HEK293 (cell line): Measurements from ENCODE around the gene AEN.

ENCODE experiments used
- CTCF ChIA-PET: fragments of 350-600 bp; formaldehyde crosslinking; extraction: SDS; loops from one replicate; lab custom pipeline; 2021; ENCODE audit warnings: antibody characterized with exemption; lab: Yijun Ruan, JAX
- POLR2A ChIA-PET: fragments of 300-600 bp; formaldehyde crosslinking; extraction: SDS; loops from one replicate; lab custom pipeline; 2020; ENCODE audit warnings: antibody characterized with exemption, inconsistent platforms; lab: Yijun Ruan, JAX
- H3K27ac ChIP-seq: fragments of 200-500 bp; sonication (Bioruptor generic); 2 replicates; pipeline ENCODE4 v1.5.1; 2014; ENCODE audit warnings: low read depth, low read length, control low read depth, inconsistent platforms; ENCODE audit errors: extremely low read depth
- H3K36me3 ChIP-seq, 2 experiments: fragments of 200-500 bp in 1 of 2; sonication (Bioruptor generic) in 1 of 2; 1 replicate in 1 of 2; 2 replicates in 1 of 2; pipeline ENCODE4 v1.5.1; 2014 to 2017; ENCODE audit warnings: inconsistent platforms in 2 of 2, low read length in 2 of 2; ENCODE audit not compliant: control insufficient read depth in 2 of 2, insufficient read depth in 1 of 2
- H3K4me1 ChIP-seq: fragments of 200-500 bp; sonication (Bioruptor generic); 2 replicates; pipeline ENCODE4 v1.5.1; 2014; ENCODE audit warnings: mild to moderate bottlenecking, low read length, inconsistent platforms; ENCODE audit not compliant: control insufficient read depth, insufficient read depth
- H3K4me3 ChIP-seq: 2 replicates; pipeline ENCODE4 v1.5.1; 2011; ENCODE audit warnings: low read depth, mild to moderate bottlenecking, control low read depth, low read length, moderate library complexity
- H3K9me3 ChIP-seq: fragments of 200-500 bp; sonication (Bioruptor generic); 2 replicates; pipeline ENCODE4 v1.5.1; 2014; ENCODE audit warnings: low read depth, low read length, inconsistent platforms; ENCODE audit not compliant: control insufficient read depth, insufficient read depth
- BCL6B ChIP-seq: fragments of 450-650 bp; formaldehyde crosslinking; IDR thresholded peaks from 2 replicates; pipeline ENCODE4 v1.5.1; 2017; ENCODE audit warnings: missing biosample characterization, missing genetic modification characterization
- GLIS1 ChIP-seq: fragments of 450-650 bp; formaldehyde crosslinking; IDR thresholded peaks from 2 replicates; pipeline ENCODE4 v1.5.1; 2016; ENCODE audit warnings: missing biosample characterization, missing genetic modification characterization
- GLIS2 ChIP-seq: fragments of 450-650 bp; formaldehyde crosslinking; IDR thresholded peaks from 2 replicates; pipeline ENCODE4 v1.5.1; 2016; ENCODE audit warnings: missing biosample characterization, missing genetic modification characterization
- HOXA7 ChIP-seq: sonication (generic); formaldehyde crosslinking; IDR thresholded peaks from 2 replicates; pipeline ENCODE4 v1.8.1; 2022; ENCODE audit warnings: missing genetic modification reagents, borderline replicate concordance
- KLF10 ChIP-seq: fragments of 450-650 bp; IDR thresholded peaks from 2 replicates; pipeline ENCODE4 v1.5.1; 2018; ENCODE audit warnings: missing biosample characterization, mild to moderate bottlenecking, missing genetic modification characterization
- SALL2 ChIP-seq: fragments of 450-650 bp; formaldehyde crosslinking; IDR thresholded peaks from 2 replicates; pipeline ENCODE4 v1.5.0; 2017; ENCODE audit warnings: missing biosample characterization, mild to moderate bottlenecking, missing genetic modification characterization, borderline replicate concordance
- TRIM28 ChIP-seq: IDR thresholded peaks from 2 replicates; pipeline ENCODE4 v1.6.1; 2011; ENCODE audit warnings: low read length, control low read depth, borderline replicate concordance
- ZFP37 ChIP-seq: fragments of 450-650 bp; formaldehyde crosslinking; IDR thresholded peaks from 2 replicates; pipeline ENCODE4 v1.5.1; 2016; ENCODE audit warnings: missing biosample characterization, missing genetic modification characterization
- ZNF16 ChIP-seq: fragments of 450-650 bp; formaldehyde crosslinking; IDR thresholded peaks from 2 replicates; pipeline ENCODE4 v1.5.1; 2016; ENCODE audit warnings: low read depth, missing biosample characterization, missing genetic modification characterization
- ZNF354C ChIP-seq: fragments of 450-650 bp; formaldehyde crosslinking; IDR thresholded peaks from 2 replicates; pipeline ENCODE4 v1.5.1; 2016; ENCODE audit warnings: missing biosample characterization, missing genetic modification characterization, low read depth, borderline replicate concordance
- ZNF398 ChIP-seq: fragments of 450-650 bp; formaldehyde crosslinking; IDR thresholded peaks from 2 replicates; pipeline ENCODE4 v1.5.1; 2017; ENCODE audit warnings: missing biosample characterization, missing genetic modification characterization
- ZNF48 ChIP-seq: fragments of 450-650 bp; formaldehyde crosslinking; IDR thresholded peaks from 2 replicates; pipeline ENCODE4 v1.5.1; 2016; ENCODE audit warnings: missing biosample characterization, missing genetic modification characterization
- ZNF623 ChIP-seq: fragments of 450-650 bp; formaldehyde crosslinking; IDR thresholded peaks from 2 replicates; pipeline ENCODE4 v1.5.1; 2016; ENCODE audit warnings: missing biosample characterization, missing genetic modification characterization
- ZNF660 ChIP-seq: fragments of 450-650 bp; IDR thresholded peaks from 2 replicates; pipeline ENCODE4 v1.5.1; 2018; ENCODE audit warnings: missing biosample characterization, mild to moderate bottlenecking, missing genetic modification characterization
- ZNF677 ChIP-seq: fragments of 450-650 bp; IDR thresholded peaks from 2 replicates; pipeline ENCODE4 v1.5.0; 2018; ENCODE audit warnings: missing biosample characterization, mild to moderate bottlenecking, missing genetic modification characterization, moderate library complexity
- ZNF768 ChIP-seq: fragments of 450-650 bp; formaldehyde crosslinking; IDR thresholded peaks from 2 replicates; pipeline ENCODE4 v1.5.1; 2018; ENCODE audit warnings: missing biosample characterization, mild to moderate bottlenecking, missing genetic modification characterization
- ZNF792 ChIP-seq: fragments of 450-650 bp; formaldehyde crosslinking; IDR thresholded peaks from 2 replicates; pipeline ENCODE4 v1.5.1; 2016; ENCODE audit warnings: missing biosample characterization, missing genetic modification characterization
- TF ChIP-seq, protein P1 (sequence below): fragments of 450-650 bp; formaldehyde crosslinking; IDR thresholded peaks from 2 replicates; pipeline ENCODE4 v1.5.0; 2017; ENCODE audit warnings: missing biosample characterization, missing genetic modification characterization, borderline replicate concordance
- TF ChIP-seq, protein P2 (sequence below): fragments of 450-650 bp; formaldehyde crosslinking; IDR thresholded peaks from 2 replicates; pipeline ENCODE4 v1.5.1; 2016; ENCODE audit warnings: missing biosample characterization, missing genetic modification characterization
- TF ChIP-seq, protein P3 (sequence below): fragments of 450-650 bp; formaldehyde crosslinking; IDR thresholded peaks from 2 replicates; pipeline ENCODE4; 2016; ENCODE audit warnings: missing biosample characterization, missing genetic modification characterization

AEN gene

GRCh38 chr15:88646951-88647350 is 25.8 kb downstream of the AEN start:
- no peaks in the 10 kb centered on the region for H3K9me3 ChIP-seq
- CTCF ChIA-PET = interaction anchor here (2.6 kb wide), 1 partner anchor 10 kb away, joined by 10 read pairs; no protein-coding TSS in a partner anchor
- no peaks in the 10 kb centered on the region for H3K36me3 ChIP-seq
- H3K27ac ChIP-seq = no peak overlapping the region
- TF ChIP-seq ZNF623 (tag by site-specific recombination) (no peak), SALL2 (tag by site-specific recombination) (no peak), ZFP37 (no peak)
- TF ChIP-seq, protein P1, sequence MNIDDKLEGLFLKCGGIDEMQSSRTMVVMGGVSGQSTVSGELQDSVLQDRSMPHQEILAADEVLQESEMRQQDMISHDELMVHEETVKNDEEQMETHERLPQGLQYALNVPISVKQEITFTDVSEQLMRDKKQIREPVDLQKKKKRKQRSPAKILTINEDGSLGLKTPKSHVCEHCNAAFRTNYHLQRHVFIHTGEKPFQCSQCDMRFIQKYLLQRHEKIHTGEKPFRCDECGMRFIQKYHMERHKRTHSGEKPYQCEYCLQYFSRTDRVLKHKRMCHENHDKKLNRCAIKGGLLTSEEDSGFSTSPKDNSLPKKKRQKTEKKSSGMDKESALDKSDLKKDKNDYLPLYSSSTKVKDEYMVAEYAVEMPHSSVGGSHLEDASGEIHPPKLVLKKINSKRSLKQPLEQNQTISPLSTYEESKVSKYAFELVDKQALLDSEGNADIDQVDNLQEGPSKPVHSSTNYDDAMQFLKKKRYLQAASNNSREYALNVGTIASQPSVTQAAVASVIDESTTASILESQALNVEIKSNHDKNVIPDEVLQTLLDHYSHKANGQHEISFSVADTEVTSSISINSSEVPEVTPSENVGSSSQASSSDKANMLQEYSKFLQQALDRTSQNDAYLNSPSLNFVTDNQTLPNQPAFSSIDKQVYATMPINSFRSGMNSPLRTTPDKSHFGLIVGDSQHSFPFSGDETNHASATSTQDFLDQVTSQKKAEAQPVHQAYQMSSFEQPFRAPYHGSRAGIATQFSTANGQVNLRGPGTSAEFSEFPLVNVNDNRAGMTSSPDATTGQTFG (tag by site-specific recombination) = no peak
- POLR2A ChIA-PET = no interaction called here
- H3K4me3 ChIP-seq = no peak overlapping the region
- peaks cover 9% of the 10 kb centered on the region for H3K4me1 ChIP-seq

GRCh38 chr15:88647351-88648105 is 26.4 kb downstream of the AEN start:
- H3K27ac ChIP-seq = no peak overlapping the region
- H3K4me1 ChIP-seq = peaks cover 9% of the 10 kb centered on the region
- POLR2A ChIA-PET = no interaction called here
- no peaks in the 10 kb centered on the region for H3K36me3 ChIP-seq
- TF ChIP-seq GLIS2 = 0 out of 2 replicates have a peak, but pooled peaks have one; percentile 25
- TF ChIP-seq GLIS1 (tag by site-specific recombination) = peak; percentile 96
- no peak for TF ChIP-seq ZNF398 (tag by site-specific recombination)
- TF ChIP-seq ZNF792 = no peak
- H3K9me3 ChIP-seq = no peaks in the 10 kb centered on the region
- H3K4me3 ChIP-seq = no peak overlapping the region
- CTCF ChIA-PET = interaction anchor here (0.6 to 2.6 kb wide), 2 partner anchors 9 to 259 kb away, joined by 4 to 10 read pairs; no protein-coding TSS in a partner anchor

DNA sequence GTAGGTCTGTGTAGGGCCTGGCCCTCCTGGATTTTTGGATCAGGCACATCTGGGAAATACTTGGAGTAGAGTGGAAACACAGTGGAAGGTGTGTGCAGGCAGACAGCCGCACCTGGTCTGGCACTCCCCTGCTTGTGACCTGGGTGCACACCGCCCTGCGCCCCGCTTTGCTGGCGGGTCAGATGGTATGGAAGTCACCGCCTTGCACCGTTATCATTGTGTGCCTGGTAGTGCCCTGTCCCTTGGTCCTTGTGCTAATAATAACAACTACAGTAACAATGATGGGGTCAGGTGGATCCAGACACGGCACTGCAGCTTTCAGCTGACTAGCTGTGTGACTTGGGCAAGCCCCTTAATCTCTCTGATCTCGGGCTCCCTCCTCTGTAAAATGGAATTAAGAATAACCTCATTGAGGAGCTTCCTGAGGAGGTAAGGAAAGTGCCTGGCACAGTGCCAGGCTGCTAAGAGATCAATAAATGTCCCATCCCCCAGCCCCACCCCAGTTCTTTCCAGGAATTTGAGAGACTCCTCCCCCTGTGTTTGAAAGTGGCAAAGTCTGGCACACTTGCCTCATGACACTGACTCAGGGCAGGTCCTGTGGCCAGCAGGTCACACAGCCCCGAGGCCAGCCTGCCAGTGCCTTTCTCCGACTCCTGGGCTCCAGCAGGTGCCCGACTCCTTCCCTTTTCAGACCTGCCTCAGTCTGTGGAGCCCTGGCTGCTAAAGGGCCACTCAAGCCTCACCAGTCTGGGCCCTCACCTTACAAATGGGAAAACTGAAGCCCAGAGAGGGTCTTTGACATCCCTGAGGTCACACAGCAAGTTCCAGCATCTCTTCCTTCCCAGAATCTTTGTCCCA is 27.4 kb downstream of the AEN start:
- peaks cover 9% of the 10 kb centered on the region for H3K4me1 ChIP-seq
- no peaks in the 10 kb centered on the region for H3K36me3 ChIP-seq
- ChIA-PET CTCF (interaction anchor here (0.5 to 1.0 kb wide), 2 partner anchors 10 to 11 kb away, joined by 3 to 4 read pairs; partner anchors contain the start of gene ISG20), POLR2A (no interaction called here)
- H3K4me3 ChIP-seq = no peak overlapping the region
- no peak overlapping the region for H3K27ac ChIP-seq
- no peaks in the 10 kb centered on the region for H3K9me3 ChIP-seq
- TF ChIP-seq, protein P2, sequence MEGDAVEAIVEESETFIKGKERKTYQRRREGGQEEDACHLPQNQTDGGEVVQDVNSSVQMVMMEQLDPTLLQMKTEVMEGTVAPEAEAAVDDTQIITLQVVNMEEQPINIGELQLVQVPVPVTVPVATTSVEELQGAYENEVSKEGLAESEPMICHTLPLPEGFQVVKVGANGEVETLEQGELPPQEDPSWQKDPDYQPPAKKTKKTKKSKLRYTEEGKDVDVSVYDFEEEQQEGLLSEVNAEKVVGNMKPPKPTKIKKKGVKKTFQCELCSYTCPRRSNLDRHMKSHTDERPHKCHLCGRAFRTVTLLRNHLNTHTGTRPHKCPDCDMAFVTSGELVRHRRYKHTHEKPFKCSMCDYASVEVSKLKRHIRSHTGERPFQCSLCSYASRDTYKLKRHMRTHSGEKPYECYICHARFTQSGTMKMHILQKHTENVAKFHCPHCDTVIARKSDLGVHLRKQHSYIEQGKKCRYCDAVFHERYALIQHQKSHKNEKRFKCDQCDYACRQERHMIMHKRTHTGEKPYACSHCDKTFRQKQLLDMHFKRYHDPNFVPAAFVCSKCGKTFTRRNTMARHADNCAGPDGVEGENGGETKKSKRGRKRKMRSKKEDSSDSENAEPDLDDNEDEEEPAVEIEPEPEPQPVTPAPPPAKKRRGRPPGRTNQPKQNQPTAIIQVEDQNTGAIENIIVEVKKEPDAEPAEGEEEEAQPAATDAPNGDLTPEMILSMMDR (tag by site-specific recombination) = no peak
- TF ChIP-seq GLIS1 (tag by site-specific recombination) (no peak), ZNF48 (no peak), ZNF660 (peak; percentile 58; the same call in 1 of the 2 replicates), ZNF16 (tag by site-specific recombination) (no peak), ZNF354C (tag by site-specific recombination) (no peak), TRIM28 (no peak), ZNF677 (no peak), BCL6B (tag by site-specific recombination) (peak; percentile 86), ZNF768 (peak; percentile 90; the same call in 1 of the 2 replicates), HOXA7 (CRISPR knock-in tag) (no peak), ZNF623 (tag by site-specific recombination) (peak; percentile 64), KLF10 (tag by site-specific recombination) (0 out of 2 replicates have a peak, but pooled peaks have one; percentile 29)
- TF ChIP-seq, protein P3, sequence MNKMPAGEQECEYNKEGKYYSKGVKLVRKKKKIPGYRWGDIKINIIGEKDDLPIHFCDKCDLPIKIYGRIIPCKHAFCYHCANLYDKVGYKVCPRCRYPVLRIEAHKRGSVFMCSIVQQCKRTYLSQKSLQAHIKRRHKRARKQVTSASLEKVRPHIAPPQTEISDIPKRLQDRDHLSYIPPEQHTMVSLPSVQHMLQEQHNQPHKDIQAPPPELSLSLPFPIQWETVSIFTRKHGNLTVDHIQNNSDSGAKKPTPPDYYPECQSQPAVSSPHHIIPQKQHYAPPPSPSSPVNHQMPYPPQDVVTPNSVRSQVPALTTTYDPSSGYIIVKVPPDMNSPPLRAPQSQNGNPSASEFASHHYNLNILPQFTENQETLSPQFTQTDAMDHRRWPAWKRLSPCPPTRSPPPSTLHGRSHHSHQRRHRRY (tag by site-specific recombination) = no peak
